HCT116 (cell line): ENCODE data around the gene TCF7L2. TPM values are rescaled to one million over a fixed set of nuclear protein-coding genes. Genes with fewer than 3 reads are reported as not detected.

Source experiments
- ATAC-seq: fragments of 200-7000 bp; cut with Tn5 transposase; 2 replicates; pipeline ENCODE4 v1.9.1; 2020; ENCODE audit warnings: mild to moderate bottlenecking, moderate library complexity
- BruUV-seq: library from RNA; stranded (reverse); fragments of 400-500 nt; replicated peaks from 2 replicates; lab custom pipeline; 2021; lab: Mats Ljungman, UMichigan
- CTCF ChIA-PET: fragments of 300-600 bp; sonication (Branson Sonifier 250); formaldehyde crosslinking; loops from one replicate; lab custom pipeline; 2021; ENCODE audit warnings: antibody characterized with exemption; lab: Charles Lee
- POLR2A ChIA-PET: fragments of 300-600, 350-600 bp; sonication (Branson Sonifier 250); formaldehyde crosslinking; loops from one replicate; lab custom pipeline; 2021; ENCODE audit warnings: antibody characterized with exemption; lab: Charles Lee
- RAD21 ChIA-PET, 2 experiments: fragments of 300-600 bp; sonication (Branson Sonifier 250); formaldehyde crosslinking; loops; one replicate each; lab custom pipeline; 2023; ENCODE audit warnings: low total read pairs in 2 of 2; ENCODE audit not compliant: uncharacterized antibody in 2 of 2, unreplicated experiment in 2 of 2, low non-redundant PET in 1 of 2; lab: Charles Lee
- DNase-seq: peaks from one replicate; pipeline ENCODE4 v3.0.0-alpha.2; 2010; ENCODE audit warnings: low read depth, low spot score
- H2AFZ ChIP-seq: fragments of 200-600 bp; shearing (Covaris generic), sonication (generic); 2 replicates; pipeline ENCODE4 v1.6.1; 2017; ENCODE audit warnings: low read depth, mixed run types, mixed read lengths, antibody characterized with exemption, low read length; ENCODE audit not compliant: poor library complexity, severe bottlenecking
- H3K27ac ChIP-seq: 2 replicates; pipeline ENCODE4 v1.5.1; 2012; ENCODE audit warnings: low read depth, low read length
- H3K27me3 ChIP-seq: fragments of 200-600 bp; sonication (generic); 2 replicates; pipeline ENCODE4 v1.6.1; 2016; ENCODE audit warnings: mixed run types, low read length, mixed read lengths; ENCODE audit not compliant: insufficient read depth
- H3K36me3 ChIP-seq, 2 experiments: fragments of 200-500 bp in 1 of 2; fragments of 200-600 bp in 1 of 2; sonication (Bioruptor generic) in 1 of 2; sonication (generic) in 1 of 2; 2 replicates each; pipeline versions ENCODE4 v1.5.1 to v1.6.1; 2014 to 2016; ENCODE audit warnings: low read length in 2 of 2, inconsistent platforms in 1 of 2, mixed read lengths in 1 of 2, mixed run types in 1 of 2; ENCODE audit not compliant: insufficient read depth in 2 of 2, control insufficient read depth in 1 of 2
- H3K4me1 ChIP-seq, 2 experiments: fragments of 200-600 bp in 1 of 2; sonication (generic) in 1 of 2; 2 replicates each; pipeline versions ENCODE4 v1.5.1 to v1.6.1; 2012 to 2017; ENCODE audit warnings: low read length in 2 of 2, inconsistent platforms in 1 of 2, mild to moderate bottlenecking in 1 of 2, mixed read lengths in 1 of 2, mixed run types in 1 of 2, moderate library complexity in 1 of 2; ENCODE audit not compliant: insufficient read depth in 2 of 2, control insufficient read depth in 1 of 2
- H3K4me2 ChIP-seq: fragments of 200-600 bp; sonication (generic); 2 replicates; pipeline ENCODE4 v1.6.1; 2017; ENCODE audit warnings: mixed run types, low read length, mixed read lengths
- H3K4me3 ChIP-seq, 2 experiments: fragments of 200-600 bp in 1 of 2; sonication (generic) in 1 of 2; replicated peaks in 1 of 2; 2 replicates each; pipeline ENCODE4 v1.5.1; 2011 to 2016; ENCODE audit warnings: low read length in 2 of 2, control low read depth in 1 of 2, low read depth in 1 of 2, mild to moderate bottlenecking in 1 of 2, mixed read lengths in 1 of 2, mixed run types in 1 of 2
- H3K79me2 ChIP-seq: fragments of 200-600 bp; sonication (generic); 2 replicates; pipeline ENCODE4 v1.6.1; 2017; ENCODE audit warnings: mild to moderate bottlenecking, mixed run types, low read length, moderate library complexity, mixed read lengths; ENCODE audit not compliant: insufficient read depth
- H3K9ac ChIP-seq: fragments of 200-600 bp; sonication (generic); 2 replicates; pipeline ENCODE4 v1.6.1; 2016; ENCODE audit warnings: low read length, mixed read lengths
- H3K9me2 ChIP-seq: fragments of 200-600 bp; sonication (generic), shearing (Covaris generic); 2 replicates; pipeline ENCODE4 v1.6.1; 2017; ENCODE audit warnings: mixed run types, mild to moderate bottlenecking, moderate library complexity; ENCODE audit not compliant: insufficient read depth
- H3K9me3 ChIP-seq, 2 experiments: fragments of 200-500 bp in 1 of 2; fragments of 200-600 bp in 1 of 2; sonication (Bioruptor generic) in 1 of 2; sonication (generic) in 1 of 2; 2 replicates each; pipeline ENCODE4 v1.6.1; 2014 to 2017; ENCODE audit warnings: low read length in 2 of 2, mixed read lengths in 2 of 2, inconsistent platforms in 1 of 2, low read depth in 1 of 2, mild to moderate bottlenecking in 1 of 2, mixed run types in 1 of 2, moderate library complexity in 1 of 2; ENCODE audit not compliant: control insufficient read depth in 1 of 2, insufficient read depth in 1 of 2
- H4K20me1 ChIP-seq: fragments of 200-600 bp; sonication (generic), shearing (Covaris generic); 2 replicates; pipeline ENCODE4 v1.6.1; 2017; ENCODE audit warnings: mixed run types, mild to moderate bottlenecking, moderate library complexity; ENCODE audit not compliant: insufficient read depth
- ATF3 ChIP-seq: IDR thresholded peaks from 2 replicates; pipeline ENCODE4 v1.6.1; 2012
- CBX3 ChIP-seq: IDR thresholded peaks from 2 replicates; pipeline ENCODE4 v1.6.1; 2012; ENCODE audit warnings: low read depth
- ELF1 ChIP-seq: IDR thresholded peaks from 2 replicates; pipeline ENCODE4 v1.6.1; 2012; ENCODE audit warnings: low read depth, borderline replicate concordance
- EZH2phosphoT487 ChIP-seq: fragments of 200-600 bp; IDR thresholded peaks from 2 replicates; pipeline ENCODE4 v1.6.1; 2018; ENCODE audit warnings: antibody characterized with exemption, borderline replicate concordance
- FOSL1 ChIP-seq: IDR thresholded peaks from 2 replicates; pipeline ENCODE4 v1.6.1; 2012; ENCODE audit warnings: low read depth
- JUND ChIP-seq: IDR thresholded peaks from 2 replicates; pipeline ENCODE4 v1.6.1; 2012
- POLR2A ChIP-seq: IDR thresholded peaks from 2 replicates; pipeline ENCODE4 v1.7.0; 2011; ENCODE audit warnings: borderline replicate concordance; ENCODE audit not compliant: insufficient read depth, insufficient read length; ENCODE audit errors: extremely low read depth
- RAD21 ChIP-seq: IDR thresholded peaks from 2 replicates; pipeline ENCODE4 v1.6.1; 2012; ENCODE audit warnings: low read depth, mild to moderate bottlenecking
- REST ChIP-seq: IDR thresholded peaks from 2 replicates; pipeline ENCODE4 v1.6.1; 2012; ENCODE audit warnings: low read depth
- SIN3A ChIP-seq: IDR thresholded peaks from 2 replicates; pipeline ENCODE4 v1.6.1; 2012; ENCODE audit warnings: low read depth
- SP1 ChIP-seq: IDR thresholded peaks from 2 replicates; pipeline ENCODE4 v1.6.1; 2012; ENCODE audit warnings: low read depth
- TCF7L2 ChIP-seq: IDR thresholded peaks from 2 replicates; pipeline ENCODE4 v1.7.0; 2011; ENCODE audit warnings: borderline replicate concordance, inconsistent platforms; ENCODE audit not compliant: insufficient read depth, insufficient read length; ENCODE audit errors: extremely low read depth
- YY1 ChIP-seq: IDR thresholded peaks from 2 replicates; pipeline ENCODE4 v1.6.1; 2011; ENCODE audit warnings: low read length, low read depth, moderate library complexity, mild to moderate bottlenecking; ENCODE audit not compliant: insufficient replicate concordance; ENCODE audit errors: extremely low read depth
- ZFX ChIP-seq: fragments of 450-650 bp; IDR thresholded peaks from 2 replicates; pipeline ENCODE4 v1.6.1; 2017
- intact Hi-C: fragments of 100-400 bp; cut with micrococcal nuclease; formaldehyde crosslinking; loops from 2 replicates; pipeline ENCODE4 v1.10.0; 2022
- total RNA-seq: library from RNA; stranded (reverse); gene quantifications from one replicate; pipeline ENCODE4 v1.2.1, GENCODE V29; 2021; ENCODE audit not compliant: unreplicated experiment
- TF ChIP-seq, protein P1 (sequence below): IDR thresholded peaks from 2 replicates; pipeline ENCODE4 v1.6.1; 2012
- TF ChIP-seq, protein P2 (sequence below): IDR thresholded peaks from 2 replicates; pipeline ENCODE4 v1.6.1; 2011; ENCODE audit warnings: mild to moderate bottlenecking, low read length, moderate library complexity; ENCODE audit not compliant: insufficient replicate concordance; ENCODE audit errors: extremely low read depth

TCF7L2 gene
- total RNA-seq, 1 experiment from 2014 or later = 164 TPM

DNA sequence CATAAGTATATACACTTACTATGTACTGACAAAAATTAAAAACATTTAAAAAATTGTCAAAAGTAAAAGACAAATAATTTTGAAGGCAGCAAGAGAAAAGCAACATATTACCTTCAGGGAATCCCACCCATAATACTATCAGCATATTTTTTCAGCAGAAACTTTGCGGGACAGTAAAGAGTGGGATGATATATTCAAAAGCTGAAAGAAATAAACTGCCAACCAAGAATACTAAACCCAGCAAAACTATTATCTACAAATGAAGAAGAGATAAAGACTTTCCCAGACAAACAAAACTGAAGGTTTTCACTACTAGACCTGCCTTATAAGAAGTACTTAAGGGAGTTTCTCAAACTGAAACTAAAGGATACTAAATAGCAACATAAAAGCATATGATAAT is 257.9 kb downstream of the TCF7L2 start:
- ChIA-PET POLR2A (no interaction called here), RAD21 (no interaction called here), CTCF (no interaction called here)
- ATAC-seq = no peak
- Histone ChIP-seq H4K20me1 (no peaks in the 10 kb centered on the region), H3K4me2 (no peak overlapping the region), H3K9me3 (peaks cover 5 to 7% of the 10 kb centered on the region in 2 experiments; a peak in 2 of 4 replicates), H3K36me3 (no peaks in the 10 kb centered on the region), H3K9me2 (no peaks in the 10 kb centered on the region), H3K9ac (no peak overlapping the region), H3K27me3 (no peaks in the 10 kb centered on the region), H3K79me2 (no peaks in the 10 kb centered on the region), H3K27ac (no peak overlapping the region), H3K4me3 (no peak overlapping the region), H3K4me1 (no peaks in the 10 kb centered on the region), H2AFZ (no peak overlapping the region)
- BruUV-seq = no TSS peak
- intact Hi-C loops = no loop called here
- no peak for DNase-seq
- no peak for TF ChIP-seq TCF7L2
- TF ChIP-seq, protein P1, sequence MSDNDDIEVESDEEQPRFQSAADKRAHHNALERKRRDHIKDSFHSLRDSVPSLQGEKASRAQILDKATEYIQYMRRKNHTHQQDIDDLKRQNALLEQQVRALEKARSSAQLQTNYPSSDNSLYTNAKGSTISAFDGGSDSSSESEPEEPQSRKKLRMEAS = no peak
- TF ChIP-seq EZH2phosphoT487 = no peak
- no peak for TF ChIP-seq POLR2A
- TF ChIP-seq FOSL1 = no peak
- no peak for TF ChIP-seq ATF3
- TF ChIP-seq SP1 = no peak

DNA sequence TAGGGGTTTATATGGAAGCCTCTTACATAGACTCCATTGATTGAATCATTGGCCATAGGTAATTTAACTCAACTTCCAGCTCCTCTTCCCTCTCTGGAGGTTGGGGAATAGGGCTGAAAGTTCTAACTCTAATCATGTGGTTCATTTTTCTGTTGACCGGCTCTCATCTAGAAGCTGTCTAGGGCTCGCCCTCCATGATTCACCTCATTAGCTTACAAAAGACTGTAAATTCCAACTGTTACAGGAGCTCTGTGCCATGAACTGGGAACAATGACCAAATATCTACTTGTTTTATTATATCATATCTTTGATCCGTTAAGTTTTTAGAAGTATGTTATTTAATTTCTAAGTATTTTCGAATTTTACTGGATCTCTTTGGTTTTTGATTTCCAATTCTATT is 263.0 kb downstream of the TCF7L2 start:
- Histone ChIP-seq H3K9me2 (no peaks in the 10 kb centered on the region), H4K20me1 (no peaks in the 10 kb centered on the region), H3K36me3 (no peaks in the 10 kb centered on the region), H3K9ac (no peak overlapping the region), H3K27ac (no peak overlapping the region), H3K9me3 (0 out of 4 replicates have a peak, but pooled peaks cover 0 to 6% of the 10 kb centered on the region in 2 experiments), H3K4me3 (no peak overlapping the region), H3K4me1 (no peaks in the 10 kb centered on the region), H3K4me2 (no peak overlapping the region), H3K79me2 (no peaks in the 10 kb centered on the region), H2AFZ (no peak overlapping the region), H3K27me3 (no peaks in the 10 kb centered on the region)
- CTCF ChIA-PET = no interaction called here
- POLR2A ChIA-PET = no interaction called here
- DNase-seq (no peak), ATAC-seq (no peak)
- RAD21 ChIA-PET = no interaction called here
- BruUV-seq = no TSS peak
- intact Hi-C loops = no loop called here
- TF ChIP-seq JUND = no peak
- TF ChIP-seq EZH2phosphoT487 = no peak
- no peak for TF ChIP-seq ELF1
- TF ChIP-seq ATF3 = no peak
- TF ChIP-seq CBX3 = no peak
- TF ChIP-seq SIN3A = no peak
- no peak for TF ChIP-seq REST
- no peak for TF ChIP-seq YY1
- no peak for TF ChIP-seq ZFX
- no peak for TF ChIP-seq RAD21
- TF ChIP-seq, protein P2, sequence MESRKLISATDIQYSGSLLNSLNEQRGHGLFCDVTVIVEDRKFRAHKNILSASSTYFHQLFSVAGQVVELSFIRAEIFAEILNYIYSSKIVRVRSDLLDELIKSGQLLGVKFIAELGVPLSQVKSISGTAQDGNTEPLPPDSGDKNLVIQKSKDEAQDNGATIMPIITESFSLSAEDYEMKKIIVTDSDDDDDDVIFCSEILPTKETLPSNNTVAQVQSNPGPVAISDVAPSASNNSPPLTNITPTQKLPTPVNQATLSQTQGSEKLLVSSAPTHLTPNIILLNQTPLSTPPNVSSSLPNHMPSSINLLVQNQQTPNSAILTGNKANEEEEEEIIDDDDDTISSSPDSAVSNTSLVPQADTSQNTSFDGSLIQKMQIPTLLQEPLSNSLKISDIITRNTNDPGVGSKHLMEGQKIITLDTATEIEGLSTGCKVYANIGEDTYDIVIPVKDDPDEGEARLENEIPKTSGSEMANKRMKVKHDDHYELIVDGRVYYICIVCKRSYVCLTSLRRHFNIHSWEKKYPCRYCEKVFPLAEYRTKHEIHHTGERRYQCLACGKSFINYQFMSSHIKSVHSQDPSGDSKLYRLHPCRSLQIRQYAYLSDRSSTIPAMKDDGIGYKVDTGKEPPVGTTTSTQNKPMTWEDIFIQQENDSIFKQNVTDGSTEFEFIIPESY = no peak
